ENCODE data around the gene C11orf71. TPM values are rescaled to one million over a fixed set of nuclear protein-coding genes. Genes with fewer than 3 reads are reported as not detected.

Gene C11orf71
- total and polyA plus RNA-seq, 4 donors, result 7.1 to 22.3 (median 7.9) TPM

DNA sequence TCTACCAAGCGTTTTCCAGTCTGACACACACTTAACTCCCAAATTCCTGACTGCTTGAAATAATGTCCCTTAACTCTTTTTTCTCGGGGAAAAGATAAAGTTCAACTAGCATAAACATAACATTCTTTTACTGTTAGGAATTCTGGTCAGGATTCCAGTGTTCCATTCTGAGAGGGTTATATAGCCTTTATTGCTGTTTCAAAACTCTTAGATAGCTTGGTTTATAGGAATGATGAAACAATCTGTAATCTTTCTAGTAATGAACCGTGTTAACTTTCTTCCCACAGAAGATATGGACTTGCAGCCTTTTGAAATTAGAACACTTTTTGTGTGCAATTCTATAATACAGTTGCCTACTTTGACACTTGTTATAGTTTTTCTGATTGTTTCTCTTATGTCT lies 47.6 kb upstream of the C11orf71 start:
- DNase-seq (ENCODE audit: low spot score), result no peak
- Histone ChIP-seq H3K9ac (ENCODE audit: low read depth in 1 of 2, low read length in 2 of 2) (no peak overlapping the region), H3K4me1 (ENCODE audit: control insufficient read depth in 4 of 4, insufficient read depth in 4 of 4, low read length in 3 of 4) (peaks cover 0 to 3% (median 0%) of the 10 kb centered on the region in 4 donors), H3K27ac (ENCODE audit: low read depth in 1 of 2, low read length in 2 of 2) (no peak overlapping the region), H3K4me3 (ENCODE audit: low read depth in 1 of 3, low read length in 3 of 3) (no peak overlapping the region), H3K9me3 (ENCODE audit: control insufficient read depth in 4 of 4, low read length in 3 of 4) (no peaks in the 10 kb centered on the region), H3K27me3 (ENCODE audit: control insufficient read depth in 4 of 4, insufficient read depth in 4 of 4, low read length in 3 of 4) (no peaks in the 10 kb centered on the region), H3K36me3 (ENCODE audit: control insufficient read depth in 4 of 4, insufficient read depth in 3 of 4, low read depth in 1 of 4, low read length in 3 of 4) (peaks cover 4 to 25% (median 19%) of the 10 kb centered on the region in 4 donors)
- TF ChIP-seq, protein P1, sequence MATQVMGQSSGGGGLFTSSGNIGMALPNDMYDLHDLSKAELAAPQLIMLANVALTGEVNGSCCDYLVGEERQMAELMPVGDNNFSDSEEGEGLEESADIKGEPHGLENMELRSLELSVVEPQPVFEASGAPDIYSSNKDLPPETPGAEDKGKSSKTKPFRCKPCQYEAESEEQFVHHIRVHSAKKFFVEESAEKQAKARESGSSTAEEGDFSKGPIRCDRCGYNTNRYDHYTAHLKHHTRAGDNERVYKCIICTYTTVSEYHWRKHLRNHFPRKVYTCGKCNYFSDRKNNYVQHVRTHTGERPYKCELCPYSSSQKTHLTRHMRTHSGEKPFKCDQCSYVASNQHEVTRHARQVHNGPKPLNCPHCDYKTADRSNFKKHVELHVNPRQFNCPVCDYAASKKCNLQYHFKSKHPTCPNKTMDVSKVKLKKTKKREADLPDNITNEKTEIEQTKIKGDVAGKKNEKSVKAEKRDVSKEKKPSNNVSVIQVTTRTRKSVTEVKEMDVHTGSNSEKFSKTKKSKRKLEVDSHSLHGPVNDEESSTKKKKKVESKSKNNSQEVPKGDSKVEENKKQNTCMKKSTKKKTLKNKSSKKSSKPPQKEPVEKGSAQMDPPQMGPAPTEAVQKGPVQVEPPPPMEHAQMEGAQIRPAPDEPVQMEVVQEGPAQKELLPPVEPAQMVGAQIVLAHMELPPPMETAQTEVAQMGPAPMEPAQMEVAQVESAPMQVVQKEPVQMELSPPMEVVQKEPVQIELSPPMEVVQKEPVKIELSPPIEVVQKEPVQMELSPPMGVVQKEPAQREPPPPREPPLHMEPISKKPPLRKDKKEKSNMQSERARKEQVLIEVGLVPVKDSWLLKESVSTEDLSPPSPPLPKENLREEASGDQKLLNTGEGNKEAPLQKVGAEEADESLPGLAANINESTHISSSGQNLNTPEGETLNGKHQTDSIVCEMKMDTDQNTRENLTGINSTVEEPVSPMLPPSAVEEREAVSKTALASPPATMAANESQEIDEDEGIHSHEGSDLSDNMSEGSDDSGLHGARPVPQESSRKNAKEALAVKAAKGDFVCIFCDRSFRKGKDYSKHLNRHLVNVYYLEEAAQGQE (IDR thresholded peaks at IDR 0.05), result no peak
- TF ChIP-seq FOXA1 (IDR thresholded peaks at IDR 0.05), result no peak
- TF ChIP-seq NR2F2 (IDR thresholded peaks at IDR 0.05), result no peak
- TF ChIP-seq RAD21 (IDR thresholded peaks at IDR 0.05), result no peak
- WGBS, result 86% methylated on average over 3 of the region's 3 CpGs

DNA sequence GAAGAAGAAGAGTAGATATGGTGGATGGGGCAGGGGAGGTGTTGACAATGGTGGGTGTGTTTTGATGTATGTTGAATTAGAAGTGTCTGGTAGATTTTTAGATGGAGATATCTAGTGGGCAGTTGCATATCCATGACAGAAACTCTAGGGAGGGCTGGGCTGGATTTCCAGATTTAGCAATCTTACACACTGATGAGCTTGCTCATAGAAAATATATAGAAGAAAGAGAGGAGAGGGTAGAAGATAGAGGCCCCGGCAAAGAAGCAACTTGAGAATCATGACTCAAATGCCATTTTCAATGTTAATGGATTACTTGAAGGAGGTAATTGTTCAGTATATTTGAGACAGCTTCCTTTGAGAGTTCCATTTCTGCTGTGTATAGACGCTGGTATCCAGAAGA lies 47.1 kb upstream of the C11orf71 start:
- H3K4me3 ChIP-seq (ENCODE audit: low read depth in 1 of 3, low read length in 3 of 3), result no peak overlapping the region
- peaks cover 4 to 24% (median 19%) of the 10 kb centered on the region in 4 donors for H3K36me3 ChIP-seq (ENCODE audit: control insufficient read depth in 4 of 4, insufficient read depth in 3 of 4, low read depth in 1 of 4, low read length in 3 of 4)
- DNase-seq (ENCODE audit: low spot score), result no peak
- H3K27me3 ChIP-seq (ENCODE audit: control insufficient read depth in 4 of 4, insufficient read depth in 4 of 4, low read length in 3 of 4), result no peaks in the 10 kb centered on the region
- H3K4me1 ChIP-seq (ENCODE audit: control insufficient read depth in 4 of 4, insufficient read depth in 4 of 4, low read length in 3 of 4), result peaks cover 0 to 3% (median 0%) of the 10 kb centered on the region in 4 donors
- no peaks in the 10 kb centered on the region for H3K9me3 ChIP-seq (ENCODE audit: control insufficient read depth in 4 of 4, low read length in 3 of 4)
- WGBS, result 95% methylated on average over 2 of the region's 2 CpGs
- no peak overlapping the region for H3K27ac ChIP-seq (ENCODE audit: low read depth in 1 of 2, low read length in 2 of 2)
- H3K9ac ChIP-seq (ENCODE audit: low read depth in 1 of 2, low read length in 2 of 2), result no peak overlapping the region
- TF ChIP-seq NR2F2 (IDR thresholded peaks at IDR 0.05), result no peak
- TF ChIP-seq, protein P2, sequence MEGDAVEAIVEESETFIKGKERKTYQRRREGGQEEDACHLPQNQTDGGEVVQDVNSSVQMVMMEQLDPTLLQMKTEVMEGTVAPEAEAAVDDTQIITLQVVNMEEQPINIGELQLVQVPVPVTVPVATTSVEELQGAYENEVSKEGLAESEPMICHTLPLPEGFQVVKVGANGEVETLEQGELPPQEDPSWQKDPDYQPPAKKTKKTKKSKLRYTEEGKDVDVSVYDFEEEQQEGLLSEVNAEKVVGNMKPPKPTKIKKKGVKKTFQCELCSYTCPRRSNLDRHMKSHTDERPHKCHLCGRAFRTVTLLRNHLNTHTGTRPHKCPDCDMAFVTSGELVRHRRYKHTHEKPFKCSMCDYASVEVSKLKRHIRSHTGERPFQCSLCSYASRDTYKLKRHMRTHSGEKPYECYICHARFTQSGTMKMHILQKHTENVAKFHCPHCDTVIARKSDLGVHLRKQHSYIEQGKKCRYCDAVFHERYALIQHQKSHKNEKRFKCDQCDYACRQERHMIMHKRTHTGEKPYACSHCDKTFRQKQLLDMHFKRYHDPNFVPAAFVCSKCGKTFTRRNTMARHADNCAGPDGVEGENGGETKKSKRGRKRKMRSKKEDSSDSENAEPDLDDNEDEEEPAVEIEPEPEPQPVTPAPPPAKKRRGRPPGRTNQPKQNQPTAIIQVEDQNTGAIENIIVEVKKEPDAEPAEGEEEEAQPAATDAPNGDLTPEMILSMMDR (IDR thresholded peaks at IDR 0.05; ENCODE audit: low read depth, low read length, missing input control), result no peak
- TF ChIP-seq FOXA1 (IDR thresholded peaks at IDR 0.05), result no peak
- TF ChIP-seq HNF4G (IDR thresholded peaks at IDR 0.05), result no peak

DNA sequence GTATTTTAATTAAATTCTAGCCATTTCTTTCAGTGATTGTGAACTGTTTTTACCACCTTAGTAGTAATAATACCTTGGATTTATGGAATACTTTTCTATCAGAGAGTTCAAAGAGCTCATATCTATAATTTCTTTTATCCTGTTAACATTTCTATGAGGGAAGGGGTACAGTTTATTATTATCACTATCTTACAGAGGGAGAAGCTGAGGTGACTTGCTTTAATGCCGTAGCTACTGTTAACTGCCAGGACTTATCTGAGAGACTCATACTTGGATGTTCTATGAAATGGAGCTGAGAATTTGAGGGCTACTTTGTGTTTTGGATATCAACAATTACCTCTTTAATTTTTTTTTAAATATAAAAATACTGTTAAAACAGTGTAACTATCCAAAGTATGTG lies 42.2 kb upstream of the C11orf71 start:
- 95% methylated on average over 1 of the region's 1 CpG for WGBS
- no peaks in the 10 kb centered on the region for H3K9me3 ChIP-seq (ENCODE audit: control insufficient read depth in 4 of 4, low read length in 3 of 4)
- no peak for DNase-seq (ENCODE audit: low spot score)
- peaks cover 1 to 10% (median 4%) of the 10 kb centered on the region in 4 donors for H3K36me3 ChIP-seq (ENCODE audit: control insufficient read depth in 4 of 4, insufficient read depth in 3 of 4, low read depth in 1 of 4, low read length in 3 of 4)
- no peak overlapping the region for H3K4me3 ChIP-seq (ENCODE audit: low read depth in 1 of 3, low read length in 3 of 3)
- TF ChIP-seq, protein P2 (IDR thresholded peaks at IDR 0.05; ENCODE audit: low read depth, low read length, missing input control), result no peak
- no peak for TF ChIP-seq EGR1 (IDR thresholded peaks at IDR 0.05; ENCODE audit: low read depth in 2 of 2)
- TF ChIP-seq, protein P3, sequence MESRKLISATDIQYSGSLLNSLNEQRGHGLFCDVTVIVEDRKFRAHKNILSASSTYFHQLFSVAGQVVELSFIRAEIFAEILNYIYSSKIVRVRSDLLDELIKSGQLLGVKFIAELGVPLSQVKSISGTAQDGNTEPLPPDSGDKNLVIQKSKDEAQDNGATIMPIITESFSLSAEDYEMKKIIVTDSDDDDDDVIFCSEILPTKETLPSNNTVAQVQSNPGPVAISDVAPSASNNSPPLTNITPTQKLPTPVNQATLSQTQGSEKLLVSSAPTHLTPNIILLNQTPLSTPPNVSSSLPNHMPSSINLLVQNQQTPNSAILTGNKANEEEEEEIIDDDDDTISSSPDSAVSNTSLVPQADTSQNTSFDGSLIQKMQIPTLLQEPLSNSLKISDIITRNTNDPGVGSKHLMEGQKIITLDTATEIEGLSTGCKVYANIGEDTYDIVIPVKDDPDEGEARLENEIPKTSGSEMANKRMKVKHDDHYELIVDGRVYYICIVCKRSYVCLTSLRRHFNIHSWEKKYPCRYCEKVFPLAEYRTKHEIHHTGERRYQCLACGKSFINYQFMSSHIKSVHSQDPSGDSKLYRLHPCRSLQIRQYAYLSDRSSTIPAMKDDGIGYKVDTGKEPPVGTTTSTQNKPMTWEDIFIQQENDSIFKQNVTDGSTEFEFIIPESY (IDR thresholded peaks at IDR 0.05), result no peak
- no peak for TF ChIP-seq SP1 (IDR thresholded peaks at IDR 0.05)
- TF ChIP-seq, protein P1 (IDR thresholded peaks at IDR 0.05), result no peak
- no peak for TF ChIP-seq TAF1 (conservative IDR thresholded peaks at IDR 0.05)
- TF ChIP-seq RXRA (IDR thresholded peaks at IDR 0.05), result no peak
- no peak for TF ChIP-seq RAD21 (IDR thresholded peaks at IDR 0.05)
- H3K27ac ChIP-seq (ENCODE audit: low read depth in 1 of 2, low read length in 2 of 2), result no peak overlapping the region
- no peak overlapping the region for H3K9ac ChIP-seq (ENCODE audit: low read depth in 1 of 2, low read length in 2 of 2)
- H3K27me3 ChIP-seq (ENCODE audit: control insufficient read depth in 4 of 4, insufficient read depth in 4 of 4, low read length in 3 of 4), result no peaks in the 10 kb centered on the region
- H3K4me1 ChIP-seq (ENCODE audit: control insufficient read depth in 4 of 4, insufficient read depth in 4 of 4, low read length in 3 of 4), result peaks cover 0 to 15% (median 2%) of the 10 kb centered on the region in 4 donors
